K562 (cell line): Measurements from ENCODE around the gene PPTC7. TPM values are rescaled to one million over a fixed set of nuclear protein-coding genes. Genes with fewer than 3 reads are reported as not detected.
"Not testable (repeated sequence)": the region's sequence is repeated elsewhere in the genome, so short reads cannot be mapped to it uniquely, and the experiment has no call there.

Source experiments
- ADNP ChIP-seq: fragments of 200-800 bp; sonication (Bioruptor generic); IDR thresholded peaks from 2 replicates; pipeline ENCODE4 v1.6.1; 2016; ENCODE audit warnings: missing genetic modification characterization, missing compliant biosample characterization
- ARID2 ChIP-seq: fragments of 450-650 bp; IDR thresholded peaks from 2 replicates; pipeline ENCODE4 v1.6.1; 2017; ENCODE audit warnings: antibody characterized with exemption, mild to moderate bottlenecking
- CEBPB ChIP-seq: fragments of 450-650 bp; IDR thresholded peaks from 2 replicates; pipeline ENCODE4 v1.6.1; 2016; ENCODE audit warnings: missing genetic modification characterization, missing compliant biosample characterization
- CEBPG ChIP-seq, 3 experiments: fragments of 200-800 bp in 1 of 3; sonication (Bioruptor generic) in 1 of 3; sonication (generic) in 1 of 3; formaldehyde crosslinking in 1 of 3; IDR thresholded peaks in 2 of 3; conservative IDR thresholded peaks in 1 of 3; 2 replicates each; pipeline versions ENCODE4 v1.6.1 to v1.8.0; 2016 to 2022; ENCODE audit warnings: missing compliant biosample characterization in 2 of 3, missing genetic modification characterization in 2 of 3, mild to moderate bottlenecking in 1 of 3, missing genetic modification reagents in 1 of 3
- GABPA ChIP-seq: fragments of 200-800 bp; sonication (Bioruptor generic); conservative IDR thresholded peaks from 2 replicates; pipeline ENCODE4 v1.6.1; 2016; ENCODE audit warnings: low read depth, missing genetic modification characterization, missing compliant biosample characterization
- MAZ ChIP-seq, 2 experiments: fragments of 450-650 bp in 1 of 2; sonication (generic) in 1 of 2; formaldehyde crosslinking; IDR thresholded peaks in 1 of 2; conservative IDR thresholded peaks in 1 of 2; 2 replicates each; pipeline versions ENCODE4 v1.4.0 to v1.5.0; 2020; ENCODE audit warnings: mild to moderate bottlenecking in 1 of 2, missing genetic modification reagents in 1 of 2
- NFE2 ChIP-seq: IDR thresholded peaks from 2 replicates; pipeline ENCODE4 v1.6.1; 2014; ENCODE audit warnings: antibody characterized with exemption, low read depth
- RBM25 ChIP-seq: fragments of 200-400 bp; formaldehyde crosslinking; IDR thresholded peaks from 2 replicates; pipeline ENCODE4 v1.6.1; 2018; ENCODE audit warnings: low read length, low read depth, moderate library complexity; ENCODE audit not compliant: severe bottlenecking
- SP1 ChIP-seq: sonication (generic); formaldehyde crosslinking; IDR thresholded peaks from 2 replicates; pipeline ENCODE4 v1.8.1; 2022; ENCODE audit warnings: mild to moderate bottlenecking, missing genetic modification reagents
- STAG1 ChIP-seq: sonication (generic); formaldehyde crosslinking; IDR thresholded peaks from 2 replicates; pipeline ENCODE4 v1.5.0; 2020; ENCODE audit warnings: missing genetic modification reagents, borderline replicate concordance
- ZKSCAN1 ChIP-seq: fragments of 150-350 bp; IDR thresholded peaks from 2 replicates; pipeline ENCODE4 v1.6.1; 2016; ENCODE audit warnings: low read depth, low read length
- ZNF24 ChIP-seq: fragments of 450-650 bp; IDR thresholded peaks from 2 replicates; pipeline ENCODE4 v1.6.1; 2016
- ZNF3 ChIP-seq: fragments of 250-450 bp; sonication (Bioruptor Pico); IDR thresholded peaks from 2 replicates; pipeline ENCODE4 v1.5.0; 2021; ENCODE audit warnings: mild to moderate bottlenecking, moderate library complexity
- polyA plus RNA-seq, 8 experiments: library from polyadenylated mRNA; depleted of rRNA in 4 of 8; stranded (reverse) in 5 of 8; unstranded in 3 of 8; fragments of >200 nt; fragmentation: Nextera tagmentation in 2 of 8; fragmentation: Illumina TruSeq in 1 of 8; extraction: Ambion mirVana in 2 of 8; extraction: Trizol in 1 of 8; gene quantifications; 2 replicates each; pipeline versions ENCODE4 v1.2.1 to v1.2.3, GENCODE V29; 2011 to 2014; ENCODE audit warnings: inconsistent platforms in 1 of 8, missing spikeins in 1 of 8
- total RNA-seq, 7 experiments: library from RNA; depleted of rRNA in 6 of 7; stranded (reverse); fragments of >200 nt in 6 of 7; fragmentation: Illumina TruSeq in 2 of 7; extraction: Trizol in 2 of 7; gene quantifications; 2 replicates each; pipeline versions ENCODE4 v1.2.1 to v1.2.3, GENCODE V29; 2011 to 2021; ENCODE audit warnings: low replicate concordance in 1 of 7
- TF ChIP-seq, protein P1 (sequence below), 3 experiments: IDR thresholded peaks in 2 of 3; conservative IDR thresholded peaks in 1 of 3; 2 replicates each; pipeline ENCODE4 v1.5.1; 2011 to 2012; ENCODE audit warnings: low read length in 3 of 3, mild to moderate bottlenecking in 3 of 3, control low read depth in 2 of 3, improper control_type of control experiment in 1 of 3, inconsistent platforms in 1 of 3, low read depth in 1 of 3, mixed read lengths in 1 of 3, moderate library complexity in 1 of 3; ENCODE audit not compliant: insufficient read depth in 2 of 3

PPTC7 gene
- total and polyA plus RNA-seq, 9 of the 15 experiments (the other 6 are each of a cell fraction or from before 2014, with no cell fraction given): 2.6 to 23.1 (median 11.9) TPM

DNA sequence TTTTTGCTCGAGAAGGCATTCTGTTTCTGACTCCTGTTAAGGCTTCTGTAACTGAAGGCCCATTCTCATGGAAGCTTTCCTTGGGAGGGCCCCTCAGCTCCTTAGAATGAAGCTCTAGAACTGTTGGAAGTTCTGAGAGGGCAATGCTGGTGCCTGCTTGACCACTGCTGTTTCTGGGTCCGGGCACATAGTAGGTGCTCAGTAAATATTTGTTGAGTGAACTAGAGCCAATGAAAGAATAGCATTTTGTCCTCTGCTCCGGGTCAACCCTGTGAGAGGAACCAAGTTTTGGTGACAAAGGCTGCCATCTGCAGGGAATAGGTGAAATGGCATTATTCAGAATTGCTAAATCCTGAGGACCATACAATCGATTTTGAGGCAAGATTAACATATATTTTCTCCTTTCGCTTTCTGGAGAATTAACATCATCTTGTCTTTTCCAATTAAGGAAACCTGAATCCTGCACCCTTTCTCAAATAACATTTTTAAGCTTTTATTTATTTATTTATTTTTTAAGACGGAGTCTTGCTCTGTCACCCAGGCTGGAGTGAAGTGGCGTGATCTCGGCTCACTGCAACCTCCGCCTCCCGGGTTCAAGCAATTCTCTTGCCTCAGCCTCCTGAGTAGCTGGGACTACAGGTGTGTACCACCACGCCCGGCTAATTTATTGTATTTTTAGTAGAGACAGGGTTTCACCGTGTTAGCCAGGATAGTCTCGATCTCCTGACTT is 19.1 kb upstream of the PPTC7 start (continued):
- TF ChIP-seq GABPA (tag) (0 out of 2 replicates have a peak, but pooled peaks have one; percentile 15), MAZ (CRISPR knock-in tag; conservative IDR thresholded peaks at IDR 0.05 in 1 of 2, IDR thresholded peaks at IDR 0.05 in 1 of 2) (peak; percentile 37 to 46; a peak in 1 of 4 replicates), ADNP (tag) (peak; percentile 74), CEBPG (tag; conservative IDR thresholded peaks at IDR 0.05 in 1 of 2, IDR thresholded peaks at IDR 0.05 in 1 of 2) (peak; percentile 45 to 66; a peak in 3 of 4 replicates), ZNF3 (CRISPR knock-in tag) (0 out of 2 replicates have a peak, but pooled peaks have one; percentile 16), ZNF24 (peak; percentile 93), NFE2 (peak; percentile 37; the same call in 1 of the 2 replicates), ARID2 (0 out of 2 replicates have a peak, but pooled peaks have one; percentile 22), SP1 (peak; percentile 41; the same call in 1 of the 2 replicates), STAG1 (CRISPR knock-in tag) (peak; percentile 45; the same call in 1 of the 2 replicates), CEBPB (tag) (peak; percentile 75), ZKSCAN1 (peak; percentile 99), RBM25 (peak; percentile 26)
- TF ChIP-seq, protein P1, sequence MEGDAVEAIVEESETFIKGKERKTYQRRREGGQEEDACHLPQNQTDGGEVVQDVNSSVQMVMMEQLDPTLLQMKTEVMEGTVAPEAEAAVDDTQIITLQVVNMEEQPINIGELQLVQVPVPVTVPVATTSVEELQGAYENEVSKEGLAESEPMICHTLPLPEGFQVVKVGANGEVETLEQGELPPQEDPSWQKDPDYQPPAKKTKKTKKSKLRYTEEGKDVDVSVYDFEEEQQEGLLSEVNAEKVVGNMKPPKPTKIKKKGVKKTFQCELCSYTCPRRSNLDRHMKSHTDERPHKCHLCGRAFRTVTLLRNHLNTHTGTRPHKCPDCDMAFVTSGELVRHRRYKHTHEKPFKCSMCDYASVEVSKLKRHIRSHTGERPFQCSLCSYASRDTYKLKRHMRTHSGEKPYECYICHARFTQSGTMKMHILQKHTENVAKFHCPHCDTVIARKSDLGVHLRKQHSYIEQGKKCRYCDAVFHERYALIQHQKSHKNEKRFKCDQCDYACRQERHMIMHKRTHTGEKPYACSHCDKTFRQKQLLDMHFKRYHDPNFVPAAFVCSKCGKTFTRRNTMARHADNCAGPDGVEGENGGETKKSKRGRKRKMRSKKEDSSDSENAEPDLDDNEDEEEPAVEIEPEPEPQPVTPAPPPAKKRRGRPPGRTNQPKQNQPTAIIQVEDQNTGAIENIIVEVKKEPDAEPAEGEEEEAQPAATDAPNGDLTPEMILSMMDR (IDR thresholded peaks at IDR 0.05 in 2 of 3, conservative IDR thresholded peaks at IDR 0.05 in 1 of 3; ENCODE audit: insufficient read depth in 2 of 3, low read depth in 1 of 3, low read length in 3 of 3): peak; percentile 71 to 88 (median 76)
- not testable (repeated sequence) for TF ChIP-seq CEBPG (CRISPR knock-in tag; IDR thresholded peaks at IDR 0.05)
- TF ChIP-seq, all 486 proteins: peak for 24; not testable (repeated sequence) for 462
